ENCODE measurements around the gene NUDT8.
A peak's percentile ranks its signal among the peaks of the same experiment; 100 is the strongest.
"Not testable (repeated sequence)": the region's sequence is repeated elsewhere in the genome, so short reads cannot be mapped to it uniquely, and the experiment has no call there.

NUDT8 gene

DNA sequence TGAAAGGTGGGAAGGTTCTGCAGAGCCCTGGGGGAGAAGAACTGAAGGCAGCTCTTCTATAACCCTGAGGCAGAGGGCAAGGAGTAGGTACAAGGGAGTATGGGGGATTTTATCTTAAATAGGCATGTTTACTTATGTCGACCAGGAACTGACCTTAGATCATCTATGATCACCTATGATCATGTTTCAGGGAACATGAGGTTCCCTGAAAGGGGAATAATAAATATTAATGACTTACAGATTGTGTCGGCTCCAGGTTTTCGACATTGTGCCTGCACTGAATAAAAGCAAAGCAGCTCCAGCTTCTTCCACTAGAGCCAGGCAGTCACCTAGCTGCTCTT, 36.2 kb downstream of the NUDT8 start:
- no peak for DNase-seq (ENCODE audit: low read depth in 2 of 2)

DNA sequence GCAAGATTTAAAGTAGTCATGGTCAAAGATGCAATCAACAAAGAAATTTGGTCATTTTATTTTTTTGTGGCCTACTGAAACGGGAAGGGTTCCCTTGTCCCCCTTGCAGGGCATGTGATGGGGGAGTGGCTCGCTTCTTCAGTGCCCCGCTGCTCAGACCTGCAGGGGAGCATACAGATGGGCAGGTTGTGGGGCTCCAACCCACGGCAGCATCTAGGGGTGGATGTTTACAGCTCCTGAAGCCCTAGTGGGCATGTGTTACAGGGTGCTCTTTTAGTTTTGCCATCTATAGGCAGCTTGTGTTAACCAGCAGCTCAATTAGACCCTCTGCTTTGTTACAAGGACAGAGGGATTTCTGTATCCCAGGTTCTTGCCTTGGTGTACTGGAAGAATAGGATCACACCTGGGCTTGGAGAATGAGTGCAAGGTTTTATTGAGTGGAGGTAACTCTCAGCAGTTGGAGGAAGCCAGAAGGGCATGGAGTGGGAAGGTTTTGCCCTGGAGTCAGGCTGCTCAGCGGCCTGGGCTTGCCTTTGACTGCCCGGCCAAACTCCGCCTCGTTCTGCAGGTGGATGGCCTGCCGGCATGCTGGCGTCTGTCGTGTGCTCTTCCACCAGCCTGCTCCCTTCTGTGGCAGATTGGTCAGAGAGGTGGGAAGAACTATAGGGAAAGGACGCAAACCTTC, 36.7 kb downstream of the NUDT8 start:
- DNase-seq (ENCODE audit: low read depth in 2 of 2), result no peak

DNA sequence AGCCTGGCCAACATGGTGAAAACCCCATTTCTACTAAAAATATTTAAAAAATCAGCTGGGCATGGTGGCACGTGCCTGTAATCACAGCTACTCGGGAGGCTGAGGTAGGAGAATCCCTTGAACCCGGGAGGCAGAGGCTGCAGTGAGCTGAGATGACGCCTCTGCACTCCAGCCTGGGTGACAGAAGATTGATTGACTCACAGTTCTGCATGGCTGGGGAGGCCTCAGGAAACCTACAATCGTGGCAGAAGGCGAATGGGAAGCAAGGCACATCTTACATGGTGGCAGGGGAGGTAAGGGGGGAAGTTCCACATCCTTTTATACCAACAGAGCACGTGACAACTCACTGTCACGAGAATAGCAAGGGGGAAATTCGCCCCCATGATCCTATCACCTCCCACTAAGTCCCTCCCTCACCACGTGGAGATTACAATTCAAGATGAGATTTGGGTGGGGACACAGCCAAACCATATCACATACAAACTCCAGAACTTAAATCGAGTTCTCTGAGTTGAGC, 40.8 kb downstream of the NUDT8 start:
- DNase-seq (ENCODE audit: low read depth in 2 of 2), result not testable (repeated sequence)

DNA sequence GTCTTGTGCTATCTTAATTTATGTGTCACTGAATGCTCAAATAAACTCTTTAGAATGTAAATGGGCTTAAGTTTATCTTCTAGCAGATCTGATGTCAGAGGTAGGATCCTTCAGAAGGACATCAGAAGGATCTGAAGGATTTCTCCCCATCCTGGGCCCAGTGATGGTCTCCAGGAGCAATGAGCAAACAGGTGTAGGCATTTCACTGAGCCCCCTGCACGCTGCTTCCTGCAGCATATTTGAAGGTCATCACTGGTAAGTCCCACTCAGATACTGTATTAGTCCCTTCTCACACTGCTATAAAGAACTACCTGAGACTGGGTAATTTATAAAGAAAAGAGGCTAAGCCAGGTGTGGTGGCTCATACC, 41.6 kb downstream of the NUDT8 start:
- no peak for DNase-seq (ENCODE audit: low read depth in 2 of 2)

DNA sequence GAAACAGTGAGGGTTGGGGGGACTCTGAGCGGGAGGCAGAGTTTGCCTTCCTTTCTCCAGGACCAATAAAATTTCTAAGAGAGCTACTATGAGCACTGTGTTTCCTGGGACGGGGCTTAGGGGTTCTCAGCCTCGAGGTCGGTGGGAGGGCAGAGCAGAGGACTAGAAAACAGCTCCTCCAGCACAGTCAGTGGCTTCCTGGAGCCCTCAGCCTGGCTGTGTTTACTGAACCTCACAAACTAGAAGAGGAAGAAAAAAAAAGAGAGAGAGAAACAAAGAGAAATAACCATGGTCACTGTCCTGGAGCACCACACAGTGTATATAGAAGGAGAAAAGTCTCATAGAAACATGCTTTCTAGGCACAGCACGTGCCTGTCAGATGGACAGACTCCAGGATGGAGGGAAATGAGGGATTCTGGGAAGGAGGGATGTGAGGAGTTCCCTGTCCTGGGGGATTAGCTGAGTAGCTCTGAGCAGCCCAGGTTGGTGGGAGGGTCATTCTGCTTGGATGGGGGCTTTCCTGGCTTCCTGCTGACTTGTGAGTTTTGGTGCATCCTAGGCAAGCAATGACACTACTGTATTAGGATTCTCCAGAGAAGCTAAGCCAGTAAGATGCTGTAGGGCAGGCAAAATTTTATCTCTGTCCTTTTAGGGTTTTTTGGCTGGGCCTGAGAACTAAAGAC, 43.0 kb downstream of the NUDT8 start:
- DNase-seq (ENCODE audit: low read depth in 2 of 2), result no peak

DNA sequence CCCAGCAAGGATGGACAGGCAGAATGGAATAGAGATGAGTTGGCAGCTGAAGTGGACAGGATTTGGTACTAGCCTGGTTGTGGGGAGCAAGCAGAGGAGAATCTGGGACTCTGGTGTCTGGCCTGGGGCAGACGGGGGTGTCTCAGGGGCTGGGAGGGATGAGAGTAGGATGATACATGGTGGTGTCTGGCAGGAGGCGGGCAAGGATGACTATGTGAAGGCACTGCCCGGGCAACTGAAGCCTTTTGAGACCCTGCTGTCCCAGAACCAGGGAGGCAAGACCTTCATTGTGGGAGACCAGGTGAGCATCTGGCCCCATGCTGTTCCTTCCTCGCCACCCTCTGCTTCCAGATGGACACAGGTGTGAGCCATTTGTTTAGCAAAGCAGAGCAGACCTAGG, 43.8 kb downstream of the NUDT8 start:
- DNase-seq (ENCODE audit: low read depth in 2 of 2), result no peak

DNA sequence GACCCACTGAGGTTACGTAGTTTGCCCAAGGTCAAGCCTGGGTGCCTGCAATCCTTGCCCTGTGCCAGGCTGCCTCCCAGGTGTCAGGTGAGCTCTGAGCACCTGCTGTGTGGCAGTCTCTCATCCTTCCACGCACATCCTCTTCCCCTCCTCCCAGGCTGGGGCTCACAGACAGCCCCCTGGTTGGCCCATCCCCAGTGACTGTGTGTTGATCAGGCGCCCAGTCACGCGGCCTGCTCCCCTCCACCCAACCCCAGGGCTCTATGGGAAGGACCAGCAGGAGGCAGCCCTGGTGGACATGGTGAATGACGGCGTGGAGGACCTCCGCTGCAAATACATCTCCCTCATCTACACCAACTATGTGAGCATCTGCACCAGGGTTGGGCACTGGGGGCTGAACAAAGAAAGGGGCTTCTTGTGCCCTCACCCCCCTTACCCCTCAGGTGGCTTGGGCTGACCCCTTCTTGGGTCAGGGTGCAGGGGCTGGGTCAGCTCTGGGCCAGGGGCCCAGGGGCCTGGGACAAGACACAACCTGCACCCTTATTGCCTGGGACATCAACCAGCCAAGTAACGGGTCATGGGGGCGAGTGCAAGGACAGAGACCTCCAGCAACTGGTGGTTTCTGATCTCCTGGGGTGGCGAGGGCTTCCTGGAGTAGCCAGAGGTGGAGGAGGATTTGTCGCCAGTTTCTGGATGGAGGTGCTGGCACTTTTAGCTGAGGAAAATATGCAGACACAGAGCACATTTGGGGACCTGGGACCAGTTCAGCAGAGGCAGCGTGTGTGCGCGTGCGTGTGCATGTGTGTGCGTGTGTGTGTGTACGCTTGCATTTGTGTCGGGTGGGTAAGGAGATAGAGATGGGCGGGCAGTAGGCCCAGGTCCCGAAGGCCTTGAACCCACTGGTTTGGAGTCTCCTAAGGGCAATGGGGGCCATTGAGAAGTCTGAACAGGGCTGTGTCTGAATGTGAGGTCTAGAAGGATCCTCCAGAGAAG, 44.6 kb downstream of the NUDT8 start:
- DNase-seq (ENCODE audit: low read depth in 2 of 2), result no peak

DNA sequence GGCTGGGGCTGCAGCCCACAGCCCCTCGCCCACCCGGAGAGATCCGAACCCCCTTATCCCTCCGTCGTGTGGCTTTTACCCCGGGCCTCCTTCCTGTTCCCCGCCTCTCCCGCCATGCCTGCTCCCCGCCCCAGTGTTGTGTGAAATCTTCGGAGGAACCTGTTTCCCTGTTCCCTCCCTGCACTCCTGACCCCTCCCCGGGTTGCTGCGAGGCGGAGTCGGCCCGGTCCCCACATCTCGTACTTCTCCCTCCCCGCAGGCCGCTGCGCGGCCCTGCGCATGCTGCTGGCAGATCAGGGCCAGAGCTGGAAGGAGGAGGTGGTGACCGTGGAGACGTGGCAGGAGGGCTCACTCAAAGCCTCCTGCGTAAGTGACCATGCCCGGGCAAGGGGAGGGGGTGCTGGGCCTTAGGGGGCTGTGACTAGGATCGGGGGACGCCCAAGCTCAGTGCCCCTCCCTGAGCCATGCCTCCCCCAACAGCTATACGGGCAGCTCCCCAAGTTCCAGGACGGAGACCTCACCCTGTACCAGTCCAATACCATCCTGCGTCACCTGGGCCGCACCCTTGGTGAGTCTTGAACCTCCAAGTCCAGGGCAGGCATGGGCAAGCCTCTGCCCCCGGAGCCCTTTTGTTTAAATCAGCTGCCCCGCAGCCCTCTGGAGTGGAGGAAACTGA, 45.4 kb downstream of the NUDT8 start:
- DNase-seq (ENCODE audit: low read depth in 2 of 2), result no peak

DNA sequence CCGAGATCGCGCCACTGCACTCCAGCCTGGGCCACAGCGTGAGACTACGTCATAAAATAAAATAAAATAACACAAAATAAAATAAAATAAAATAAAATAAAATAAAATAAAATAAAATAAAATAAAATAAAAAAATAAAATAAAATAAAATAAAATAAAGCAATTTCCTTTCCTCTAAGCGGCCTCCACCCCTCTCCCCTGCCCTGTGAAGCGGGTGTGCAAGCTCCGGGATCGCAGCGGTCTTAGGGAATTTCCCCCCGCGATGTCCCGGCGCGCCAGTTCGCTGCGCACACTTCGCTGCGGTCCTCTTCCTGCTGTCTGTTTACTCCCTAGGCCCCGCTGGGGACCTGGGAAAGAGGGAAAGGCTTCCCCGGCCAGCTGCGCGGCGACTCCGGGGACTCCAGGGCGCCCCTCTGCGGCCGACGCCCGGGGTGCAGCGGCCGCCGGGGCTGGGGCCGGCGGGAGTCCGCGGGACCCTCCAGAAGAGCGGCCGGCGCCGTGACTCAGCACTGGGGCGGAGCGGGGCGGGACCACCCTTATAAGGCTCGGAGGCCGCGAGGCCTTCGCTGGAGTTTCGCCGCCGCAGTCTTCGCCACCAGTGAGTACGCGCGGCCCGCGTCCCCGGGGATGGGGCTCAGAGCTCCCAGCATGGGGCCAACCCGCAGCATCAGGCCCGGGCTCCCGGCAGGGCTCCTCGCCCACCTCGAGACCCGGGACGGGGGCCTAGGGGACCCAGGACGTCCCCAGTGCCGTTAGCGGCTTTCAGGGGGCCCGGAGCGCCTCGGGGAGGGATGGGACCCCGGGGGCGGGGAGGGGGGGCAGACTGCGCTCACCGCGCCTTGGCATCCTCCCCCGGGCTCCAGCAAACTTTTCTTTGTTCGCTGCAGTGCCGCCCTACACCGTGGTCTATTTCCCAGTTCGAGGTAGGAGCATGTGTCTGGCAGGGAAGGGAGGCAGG, 46.2 kb downstream of the NUDT8 start, which contains the start of gene GSTP1:
TSS of gene GSTP1 (plus strand) at position 566 of the 958 bp plus-strand sequence. CDS start at position 598, 32 bp downstream.
- peak; percentile 78 to 84 for DNase-seq (ENCODE audit: low read depth in 2 of 2)

DNA sequence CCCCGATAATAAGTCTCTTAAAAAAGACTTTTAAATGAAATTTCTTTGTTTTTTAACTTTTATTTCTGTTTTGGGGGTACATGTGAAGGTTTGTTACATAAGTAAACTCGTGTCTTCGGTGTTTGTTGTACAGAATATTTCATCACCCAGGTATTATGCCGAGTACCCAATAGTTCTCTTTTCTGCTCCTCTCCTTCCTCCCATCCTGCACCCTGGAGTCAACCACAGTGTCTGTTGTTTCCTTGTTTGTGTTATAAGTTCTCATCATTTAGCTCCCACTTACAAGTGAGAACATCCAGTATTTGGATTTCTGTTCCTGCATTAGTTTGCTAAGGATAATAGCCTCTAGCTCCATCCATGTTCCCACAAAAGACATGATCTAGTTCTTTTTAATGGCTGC, 47.7 kb downstream of the NUDT8 start:
- DNase-seq (ENCODE audit: low read depth in 2 of 2), result no peak

DNA sequence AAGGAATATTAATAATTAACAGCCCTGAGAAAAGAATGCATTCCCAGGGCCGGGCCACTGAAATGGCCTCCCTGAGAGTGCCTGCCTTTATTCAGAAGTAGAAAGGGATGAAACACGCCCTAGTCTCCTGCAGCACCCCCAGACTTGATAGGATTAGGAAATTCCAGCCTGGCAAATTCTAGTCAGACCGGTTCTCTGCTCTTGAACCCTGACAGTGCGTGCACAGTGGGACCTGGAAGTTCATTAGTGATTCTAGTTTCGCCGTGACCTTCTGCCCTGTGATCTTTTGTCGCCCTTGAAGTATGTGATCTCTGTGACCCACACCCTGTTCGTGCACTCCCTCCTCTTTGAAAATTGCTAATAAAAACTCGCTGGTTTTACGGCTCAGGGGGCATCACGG, 48.3 kb downstream of the NUDT8 start:
- no peak for DNase-seq (ENCODE audit: low read depth in 2 of 2)

DNA sequence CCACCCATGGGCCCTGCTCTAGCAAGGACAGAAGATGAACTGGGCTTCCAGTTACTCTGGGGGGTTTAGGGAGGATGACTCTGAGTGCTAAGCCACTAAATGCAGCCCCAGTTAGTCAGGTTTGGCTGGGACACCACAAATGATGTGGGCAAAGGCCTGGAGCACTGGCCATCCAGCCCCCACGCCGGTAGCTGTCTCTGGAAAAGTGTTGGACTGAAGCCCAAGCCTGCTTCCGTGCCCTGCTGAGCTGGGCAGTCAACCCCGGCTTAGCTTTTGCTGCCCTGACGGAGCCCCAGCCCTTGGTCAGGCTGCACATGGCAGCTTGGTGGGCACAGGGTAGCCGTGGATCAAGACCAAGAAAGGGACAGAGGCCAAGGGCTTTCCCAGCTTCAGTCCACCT, 51.8 kb downstream of the NUDT8 start:
- no peak for DNase-seq (ENCODE audit: low read depth in 2 of 2)
